ENCODE results near the gene NDUFB10.
"Not testable (repeated sequence)": the region's sequence is repeated elsewhere in the genome, so short reads cannot be mapped to it uniquely, and the experiment has no call there.

NDUFB10 gene

DNA sequence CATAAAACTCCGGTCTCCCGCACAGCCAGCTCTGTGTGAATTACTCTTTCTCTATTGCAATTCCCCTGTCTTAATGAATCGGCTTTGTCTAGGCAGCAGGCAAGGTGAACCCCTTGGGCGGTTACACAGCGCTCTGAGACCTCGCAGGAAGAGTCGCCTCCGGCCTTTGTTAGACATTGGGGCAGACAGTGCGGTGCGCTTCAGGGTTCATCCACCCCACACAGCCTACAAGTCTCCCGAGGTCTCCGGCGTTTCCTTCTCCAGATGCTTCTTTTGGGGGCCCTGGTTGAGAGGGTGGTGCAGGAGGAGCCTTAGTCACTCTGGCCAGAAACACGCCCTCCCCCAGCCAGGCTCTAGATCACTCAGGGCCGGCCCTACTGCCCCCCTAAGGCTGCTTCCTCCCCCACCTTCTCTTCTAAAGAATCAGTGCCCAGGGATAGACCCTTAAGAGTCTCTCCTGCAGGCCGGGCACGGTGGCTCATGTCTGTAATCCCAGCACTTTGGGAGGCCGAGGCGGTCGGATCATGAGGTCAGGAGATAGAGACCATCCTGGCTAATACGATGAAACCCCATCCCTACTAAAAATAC lies 14.6 kb upstream of the NDUFB10 start:
- DNase-seq = no peak

DNA sequence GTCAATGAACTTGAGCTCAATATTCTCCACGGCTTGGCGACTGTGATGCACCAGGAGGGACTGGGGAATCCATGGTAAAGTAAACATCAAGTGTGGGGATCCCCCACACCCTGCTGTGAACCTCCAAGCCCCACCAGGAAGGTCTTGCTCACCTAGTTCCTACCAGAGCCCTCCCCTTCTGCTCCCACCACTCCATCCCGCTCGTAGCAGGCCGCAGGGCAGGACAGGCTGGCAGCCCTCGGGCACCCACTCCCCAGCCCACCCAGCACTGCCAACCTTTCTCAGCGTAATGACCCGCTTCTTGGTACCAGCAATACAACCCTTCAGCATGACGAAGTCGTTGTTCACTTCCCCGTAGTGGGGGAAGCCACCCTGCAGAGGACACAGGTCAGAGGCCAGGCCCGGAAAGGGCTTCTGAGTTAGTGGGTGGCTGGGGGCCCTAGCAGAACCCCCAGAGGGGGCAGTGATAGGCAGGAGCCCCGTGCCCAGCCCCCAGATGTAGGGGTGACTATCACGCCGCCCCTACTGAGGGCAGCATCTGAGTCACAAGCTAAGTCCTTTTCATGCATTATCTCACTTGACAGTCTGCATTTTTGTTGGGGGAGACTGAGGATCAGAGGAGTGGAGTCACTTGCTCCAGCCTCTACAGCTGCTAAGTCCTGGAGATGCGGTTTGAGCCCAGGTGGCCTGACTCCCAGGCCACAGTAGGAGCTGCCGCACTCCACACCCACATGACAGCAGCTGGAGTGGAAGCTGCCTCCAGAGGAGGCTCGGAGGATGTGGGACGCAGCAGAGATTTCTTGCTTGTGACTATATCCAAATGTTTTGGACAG lies 13.6 kb upstream of the NDUFB10 start:
- DNase-seq = no peak

DNA sequence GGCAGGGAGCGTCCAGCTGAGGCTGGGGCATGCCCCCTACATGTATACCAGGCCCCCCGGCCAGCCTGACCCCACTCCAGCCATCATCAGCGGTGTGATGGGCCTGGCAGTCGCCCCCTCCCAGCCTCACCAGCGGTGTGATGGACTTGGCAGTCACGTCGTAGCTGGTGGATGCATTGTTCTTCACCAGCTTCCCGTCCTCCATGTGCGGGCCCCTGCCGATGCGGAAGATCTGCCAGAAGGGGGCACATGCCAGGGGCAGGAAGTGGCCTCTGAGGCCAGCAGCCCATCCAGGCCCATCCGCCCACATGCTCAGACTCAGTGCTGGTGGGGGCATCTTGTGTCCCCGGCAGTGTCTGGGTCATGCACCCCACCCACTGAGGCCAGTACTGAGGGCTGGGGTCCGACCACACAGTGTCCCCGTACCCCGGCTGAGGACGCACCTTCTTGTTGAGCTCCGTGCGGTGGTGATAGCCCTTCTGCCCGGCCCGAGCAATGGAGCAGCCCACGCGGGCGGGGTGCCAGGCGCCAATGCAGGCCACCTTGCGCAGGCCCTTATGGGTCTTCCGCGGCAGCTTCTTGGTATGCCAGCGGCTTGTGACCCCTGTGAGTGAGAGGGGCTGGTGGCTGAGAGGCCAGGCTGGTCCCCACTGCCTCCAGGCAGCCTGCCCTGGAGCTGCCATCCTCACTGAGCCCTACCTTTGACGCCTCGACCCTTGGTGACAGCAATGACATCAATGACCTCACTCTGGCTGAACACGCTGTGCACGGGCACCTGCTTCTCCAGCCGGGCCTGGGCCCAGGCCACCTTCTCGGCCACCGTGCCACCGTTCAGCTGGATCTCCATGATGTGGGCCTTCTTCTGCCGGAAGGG lies 12.6 kb upstream of the NDUFB10 start:
- no peak for DNase-seq

DNA sequence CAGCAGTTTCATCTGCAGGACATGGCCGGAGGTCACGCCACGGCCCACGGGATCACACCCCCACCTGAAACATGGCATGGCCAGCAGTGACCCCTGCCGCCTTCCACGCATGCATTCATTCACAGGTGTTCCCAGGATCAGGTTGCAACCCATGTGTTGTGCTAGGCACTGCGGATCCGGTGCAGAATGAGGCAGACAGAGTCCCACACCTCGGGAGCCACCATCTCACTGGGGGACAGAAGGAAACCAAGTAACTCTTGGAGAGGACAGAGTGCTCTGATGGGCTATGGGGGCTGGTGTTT lies 12.0 kb upstream of the NDUFB10 start:
- DNase-seq = no peak

DNA sequence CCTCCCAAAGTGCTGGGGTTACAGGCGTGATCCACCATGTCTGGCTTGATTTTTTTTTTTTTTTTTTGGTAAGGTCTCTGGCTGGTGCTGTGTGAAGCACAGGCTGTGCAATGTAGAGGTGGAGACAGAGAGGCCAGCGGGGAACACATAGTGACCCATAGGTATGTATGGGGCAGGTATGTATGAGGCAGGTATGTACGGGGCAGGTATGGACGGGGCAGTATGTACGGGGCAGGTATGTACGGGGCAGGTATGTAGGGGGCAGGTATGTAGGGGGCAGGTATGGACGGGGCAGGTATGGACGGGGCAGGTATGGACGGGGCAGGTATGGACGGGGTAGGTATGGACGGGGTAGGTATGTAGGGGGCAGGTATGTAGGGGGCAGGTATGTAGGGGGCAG lies 9.8 kb upstream of the NDUFB10 start:
- no peak for DNase-seq

DNA sequence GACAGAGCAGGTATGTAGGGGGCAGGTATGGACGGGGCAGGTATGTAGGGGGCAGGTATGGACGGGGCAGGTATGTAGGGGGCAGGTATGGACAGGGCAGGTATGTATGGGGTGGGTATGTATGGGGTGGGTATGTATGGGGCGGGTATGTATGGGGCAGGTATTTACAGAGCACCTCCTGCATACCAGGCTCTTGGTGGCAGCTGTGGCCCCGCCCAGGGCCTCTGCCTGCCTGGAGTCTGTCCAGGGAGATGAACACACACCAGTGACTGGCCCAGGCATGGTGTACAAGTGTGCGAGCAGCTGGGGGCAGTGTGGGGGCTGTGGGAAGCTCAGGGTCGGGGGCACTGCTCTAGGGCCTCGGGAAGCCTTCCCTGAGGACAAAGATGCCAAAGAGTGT lies 9.3 kb upstream of the NDUFB10 start:
- DNase-seq = no peak

DNA sequence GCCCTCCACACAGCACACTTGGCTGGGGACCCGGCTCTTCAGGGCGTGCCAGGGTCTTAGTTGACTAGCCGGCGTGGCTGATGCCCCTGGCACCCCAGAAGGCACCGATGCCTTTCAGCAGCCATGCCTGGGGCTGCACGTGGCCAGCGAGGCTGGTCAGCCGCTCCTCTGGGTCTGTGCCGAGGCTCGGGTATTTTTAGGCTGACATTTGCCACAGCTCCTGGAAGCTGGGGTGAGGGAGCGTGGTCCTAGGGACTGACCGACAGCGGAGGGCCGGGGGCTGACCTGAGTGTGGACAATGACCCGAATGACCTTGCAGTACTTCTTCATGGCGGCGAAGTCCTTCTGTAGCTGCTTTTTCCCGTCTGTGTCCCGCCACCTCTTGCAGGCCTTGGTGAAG lies 8.8 kb upstream of the NDUFB10 start:
- DNase-seq = no peak

DNA sequence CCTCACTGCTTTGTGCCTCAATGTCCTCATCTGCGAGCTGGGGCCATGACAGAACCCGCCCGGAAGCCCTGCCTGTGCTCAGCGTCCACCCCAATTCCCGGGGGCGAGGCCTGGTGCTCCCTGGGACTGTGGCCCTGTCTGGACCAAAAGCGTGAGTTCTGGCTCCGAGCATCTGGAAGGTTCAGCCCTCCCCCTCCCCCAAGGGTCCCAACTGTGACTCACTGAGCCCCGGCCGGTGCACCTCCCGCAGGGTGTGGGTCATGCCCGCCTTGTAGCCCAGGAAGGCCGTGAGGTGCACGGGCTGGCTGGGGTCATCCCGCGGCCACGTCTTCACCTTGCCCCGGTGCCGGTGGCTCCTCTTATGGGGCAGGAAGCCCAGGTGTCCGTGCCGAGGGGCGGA lies 5.6 kb upstream of the NDUFB10 start:
- DNase-seq = no peak

DNA sequence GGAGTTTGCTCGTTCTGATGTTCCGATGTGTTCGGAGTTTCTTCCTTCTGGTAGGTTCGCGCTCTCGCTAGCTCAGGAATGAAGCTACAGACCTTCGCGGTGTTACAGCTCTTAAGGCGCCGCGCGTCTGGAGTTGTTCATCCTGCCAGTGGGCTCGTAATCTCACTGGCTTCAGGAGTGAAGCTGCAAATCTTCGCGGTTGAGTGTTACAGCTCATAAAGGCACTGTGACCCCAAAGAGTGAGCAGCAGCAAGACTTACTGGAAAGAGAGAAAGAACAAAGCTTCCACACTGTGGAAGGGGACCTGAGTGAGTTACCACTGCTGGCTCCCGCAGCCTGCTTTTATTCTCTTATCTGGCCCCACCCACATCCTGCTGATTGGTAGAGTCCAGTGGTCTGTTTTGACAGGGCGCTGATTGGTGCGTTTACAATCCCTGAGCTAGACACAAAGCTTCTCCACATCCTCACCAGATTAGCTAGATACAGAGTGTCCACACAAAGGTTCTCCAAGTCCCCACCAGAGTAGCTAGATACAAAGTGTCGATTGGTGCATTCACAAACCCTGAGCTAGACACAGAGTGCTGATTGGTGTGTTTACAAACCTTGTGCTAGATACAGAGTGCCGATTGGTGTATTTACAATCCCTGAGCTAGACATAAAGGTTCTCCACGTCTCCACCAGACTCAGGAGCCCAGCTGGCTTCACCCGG lies 1.8 kb upstream of the NDUFB10 start:
- not testable (repeated sequence) for DNase-seq

DNA sequence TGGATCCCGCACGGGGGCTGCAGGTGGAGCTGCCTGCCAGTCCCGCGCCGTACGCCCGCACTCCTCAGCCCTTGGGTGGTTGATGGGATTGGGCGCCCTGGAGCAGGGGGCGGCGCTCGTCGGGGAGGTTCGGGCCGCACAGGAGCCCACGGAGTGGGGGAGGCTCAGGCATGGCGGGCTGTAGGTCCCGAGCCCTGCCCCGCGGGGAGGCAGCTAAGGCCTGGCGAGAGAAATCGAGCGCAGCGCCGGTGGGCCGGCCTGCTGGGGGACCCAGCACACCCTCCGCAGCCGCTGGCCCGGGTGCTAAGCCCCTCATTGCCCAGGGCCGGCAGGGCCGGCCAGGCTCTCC lies 1.2 kb upstream of the NDUFB10 start:
- DNase-seq = not testable (repeated sequence)

DNA sequence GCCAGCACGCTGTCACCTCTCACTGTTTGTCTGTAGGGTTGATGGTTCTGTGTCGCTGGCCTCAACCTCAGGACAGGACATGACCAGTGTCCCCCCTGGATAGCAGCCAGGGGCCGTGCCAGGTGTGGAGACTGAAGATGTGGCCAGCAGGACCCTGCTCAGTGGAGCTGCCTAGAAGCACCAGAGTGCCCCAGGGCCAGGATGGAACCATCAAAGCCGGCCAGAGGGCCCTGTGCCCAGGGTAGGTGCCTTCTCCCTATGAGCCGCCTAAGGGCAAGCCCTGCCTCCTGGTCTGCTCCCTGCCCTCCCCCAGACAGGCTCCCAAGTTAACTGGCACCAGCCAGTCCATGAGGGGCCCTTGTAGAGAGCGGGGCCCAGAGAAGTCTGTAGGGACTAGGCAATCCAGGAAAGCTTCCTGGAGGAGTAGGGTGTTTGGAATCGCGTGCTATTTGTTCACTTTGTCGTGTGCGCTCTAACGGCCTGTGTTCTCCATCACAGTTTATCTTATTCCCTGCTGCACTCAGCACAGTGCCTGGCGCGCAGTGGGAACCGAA lies 546 bp upstream of the NDUFB10 start:
- DNase-seq = peak in 1 of 56 donors; percentile 28

DNA sequence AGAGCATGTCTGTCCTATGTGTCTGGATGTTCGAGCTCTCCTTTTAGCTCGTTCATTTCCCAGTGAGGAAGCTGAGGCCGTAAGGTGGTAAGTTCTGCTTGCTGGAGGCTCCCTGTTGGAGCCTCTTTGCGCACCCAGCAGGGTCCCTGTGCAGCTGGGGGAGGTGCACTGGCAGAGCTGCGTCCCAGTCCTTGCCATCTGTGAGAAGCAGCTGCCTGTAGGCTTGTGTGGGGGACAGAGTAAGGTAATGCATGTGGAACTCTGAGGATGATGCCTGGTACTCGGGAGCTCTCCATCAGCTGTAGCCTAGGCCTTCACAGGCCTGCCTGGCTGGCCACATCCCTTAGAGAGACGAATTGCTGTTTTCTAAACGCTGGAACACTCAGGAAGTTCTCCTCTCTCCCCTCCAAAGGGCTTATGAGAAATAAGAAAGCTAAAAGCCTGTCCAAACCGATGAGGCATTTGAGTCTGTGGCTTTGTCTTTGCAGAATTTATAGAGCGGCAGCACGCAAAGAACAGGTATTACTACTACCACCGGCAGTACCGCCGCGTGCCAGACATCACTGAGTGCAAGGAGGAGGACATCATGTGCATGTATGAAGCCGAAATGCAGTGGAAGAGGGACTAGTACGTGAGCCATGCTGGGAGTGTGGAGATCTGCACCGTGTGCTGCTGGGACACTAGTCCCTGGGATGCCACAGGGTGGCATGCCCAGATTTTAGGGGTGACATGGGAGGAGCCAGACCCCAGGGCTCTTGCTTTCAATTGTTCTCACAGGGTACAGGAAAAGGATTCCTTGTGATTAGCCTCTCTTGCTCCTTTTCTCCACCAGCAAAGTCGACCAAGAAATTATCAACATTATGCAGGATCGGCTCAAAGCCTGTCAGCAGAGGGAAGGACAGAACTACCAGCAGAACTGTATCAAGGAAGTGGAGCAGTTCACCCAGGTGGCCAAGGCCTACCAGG lies 1.6 kb downstream of the NDUFB10 start:
- no peak for DNase-seq

DNA sequence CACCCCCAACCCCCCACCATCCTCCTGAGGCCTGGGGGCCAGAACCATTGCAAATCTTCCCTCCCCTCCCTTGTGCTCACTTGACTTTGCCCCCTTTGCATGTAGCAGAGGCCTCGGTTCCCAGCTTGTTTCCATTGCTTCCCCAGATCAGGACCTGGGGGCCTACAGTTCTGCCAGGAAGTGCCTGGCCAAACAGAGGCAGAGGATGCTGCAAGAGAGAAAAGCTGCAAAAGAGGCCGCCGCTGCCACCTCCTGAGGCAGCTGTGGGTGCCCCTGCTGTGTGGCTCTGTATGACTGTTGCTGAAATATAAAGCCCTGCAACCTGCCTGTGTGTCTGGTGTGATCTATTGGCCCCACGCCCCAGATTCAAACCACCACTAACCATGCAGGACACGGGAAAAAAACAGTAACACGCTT lies 2.3 kb downstream of the NDUFB10 start:
- DNase-seq = no peak

DNA sequence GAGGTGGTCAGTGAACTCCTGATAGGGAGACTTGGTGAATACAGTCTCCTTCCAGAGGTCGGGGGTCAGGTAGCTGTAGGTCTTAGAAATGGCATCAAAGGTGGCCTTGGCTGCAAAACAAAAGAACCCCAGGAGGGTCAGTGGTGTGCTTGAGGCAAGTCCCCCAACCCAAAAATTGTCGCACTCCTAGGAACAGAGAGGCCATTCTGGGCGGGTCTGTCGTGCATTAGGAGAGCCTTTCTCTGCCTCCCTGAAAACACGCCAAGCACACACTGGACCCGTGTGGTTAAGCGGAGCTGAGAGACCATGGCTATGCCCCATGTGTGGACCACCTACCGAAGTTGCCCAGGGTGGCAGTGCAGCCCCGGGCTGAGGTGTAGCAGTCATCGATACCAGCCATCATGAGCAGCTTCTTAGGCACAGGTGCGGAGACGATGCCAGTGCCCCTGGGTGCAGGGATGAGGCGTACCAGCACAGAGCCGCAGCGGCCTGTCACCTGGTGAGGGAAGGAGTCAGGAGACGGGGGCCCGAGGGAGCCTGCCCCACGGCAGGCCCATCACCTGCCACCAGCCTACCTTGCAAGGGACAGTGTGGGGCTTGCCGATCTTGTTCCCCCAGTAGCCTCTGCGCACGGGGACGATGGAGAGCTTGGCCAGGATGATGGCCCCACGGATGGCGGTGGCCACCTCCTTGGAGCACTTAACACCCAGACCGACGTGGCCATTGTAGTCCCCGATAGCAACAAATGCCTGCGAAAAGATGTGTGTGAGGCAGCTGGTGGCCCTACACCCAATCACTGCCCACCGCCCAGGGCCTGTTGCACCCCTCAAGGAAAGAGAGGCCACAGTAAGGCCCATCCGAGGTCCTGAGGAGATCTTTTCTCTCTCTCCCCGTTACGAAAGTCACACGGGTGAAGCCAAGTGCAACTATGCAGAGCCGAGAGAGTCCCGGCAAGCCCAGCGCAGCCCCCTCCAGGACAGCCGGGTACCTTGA lies 3.1 kb downstream of the NDUFB10 start:
- DNase-seq = not testable (repeated sequence)

DNA sequence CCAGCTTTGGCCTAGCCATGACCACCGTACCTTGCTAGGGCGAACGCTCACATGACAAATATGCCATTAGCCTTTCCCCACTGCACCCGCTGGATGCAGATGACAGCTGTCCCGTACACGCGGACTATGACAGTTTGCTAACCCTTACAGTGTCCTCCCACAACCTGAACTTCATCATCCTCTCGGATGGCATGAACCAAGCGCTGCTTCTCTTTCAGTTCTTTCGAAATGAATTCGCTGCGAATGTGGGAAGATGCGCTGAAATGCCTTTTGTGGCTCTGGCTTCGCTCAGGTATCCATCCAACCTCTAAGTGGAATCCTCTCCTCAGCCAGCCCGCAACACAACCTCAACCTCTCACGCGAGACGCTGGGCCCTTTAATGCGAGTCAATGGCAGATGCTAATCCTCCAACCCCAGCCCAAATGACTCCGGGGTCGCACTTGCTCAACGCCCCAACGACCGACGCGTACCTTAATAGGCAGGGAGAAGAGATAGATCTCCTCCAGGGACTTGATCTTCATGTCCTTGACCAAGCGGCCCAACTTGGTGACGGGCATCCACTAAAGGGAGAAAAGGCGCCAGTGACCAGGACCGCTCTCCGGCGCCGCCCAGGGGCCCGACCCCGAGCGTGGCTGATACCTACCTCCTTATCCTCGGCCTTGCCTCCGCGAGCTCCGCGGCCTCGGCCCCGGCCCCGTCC lies 4.6 kb downstream of the NDUFB10 start:
- DNase-seq = peak in 12 of 56 donors; percentile 39 to 66 (median 57)

DNA sequence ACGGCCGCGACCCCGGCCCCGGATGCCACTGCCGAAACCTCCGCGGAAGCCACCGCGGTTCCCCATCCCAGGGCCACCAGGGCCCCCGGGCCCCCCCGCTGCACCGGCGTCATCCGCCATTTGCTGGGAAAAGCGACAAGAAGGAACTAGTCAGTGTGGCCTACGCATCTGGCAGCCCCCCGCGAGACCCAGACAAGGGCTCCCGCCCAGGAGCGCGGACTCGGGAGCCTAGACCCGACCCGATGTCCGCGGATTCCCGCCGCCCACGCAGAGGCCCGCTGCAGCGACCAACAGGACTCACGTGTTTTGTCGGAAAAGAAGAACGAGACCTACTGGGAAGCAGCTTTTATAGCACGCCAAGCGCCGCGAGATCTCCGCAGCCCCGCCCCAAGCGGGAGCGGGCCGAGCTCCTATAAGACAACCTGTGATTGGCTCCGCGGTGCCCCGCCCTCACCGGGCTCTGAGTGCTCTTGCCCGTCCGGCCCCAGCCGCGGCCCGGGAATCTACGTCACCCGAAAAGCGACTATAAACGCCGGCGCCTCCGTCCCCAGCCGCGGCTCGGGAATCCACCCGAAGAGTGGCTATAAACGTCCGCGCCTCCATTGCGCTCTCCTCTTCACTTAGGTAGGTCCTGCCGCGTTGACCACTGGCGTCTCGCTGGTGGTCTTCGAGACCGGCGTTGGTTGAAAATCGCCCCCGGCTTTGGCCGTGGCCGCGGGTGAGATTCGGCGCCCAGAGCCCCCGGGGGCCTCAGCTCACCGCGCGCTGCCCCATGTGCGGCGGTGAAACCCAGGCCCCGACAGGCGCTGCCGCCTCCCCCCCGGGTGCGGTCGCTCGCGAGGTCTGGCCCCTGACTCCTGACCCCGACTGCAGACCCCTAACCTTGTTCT lies 5.4 kb downstream of the NDUFB10 start, which contains the start of gene RPS2:
Gene RPS2 (minus strand): TSS at position 321 of the 890 bp plus-strand sequence. CDS start 201 bp downstream, at position 120.
- DNase-seq = peak; percentile 48 to 100 (median 97)

All from nucleus accumbens (tissue), 56 donors.